Stomach (tissue), 4 donors: Measurements from ENCODE around the gene RERE.

Source experiments
- EP300 ChIP-seq: sonication (generic); formaldehyde crosslinking; IDR thresholded peaks from one replicate; pipeline ENCODE4 v1.6.1; 2017; ENCODE audit warnings: antibody characterized with exemption
- POLR2A ChIP-seq, 4 donors: fragments of 450-650 bp; IDR thresholded peaks; one replicate each; pipeline ENCODE4 v1.6.1; 2016; ENCODE audit warnings: antibody characterized with exemption in 4 of 4, control low read depth in 2 of 4, mild to moderate bottlenecking in 1 of 4, moderate library complexity in 1 of 4
- POLR2AphosphoS5 ChIP-seq, 3 donors: sonication (generic); formaldehyde crosslinking; IDR thresholded peaks; one replicate each; pipeline ENCODE4 v1.6.1; 2016; ENCODE audit warnings: antibody characterized with exemption in 3 of 3
- TF ChIP-seq, protein P1 (sequence below), 7 experiments: fragments of 450-650 bp in 4 of 7; fragments of 200-600 bp in 3 of 7; sonication (generic) in 3 of 7; IDR thresholded peaks; one replicate each; pipeline ENCODE4 v1.5.1; 2016 to 2019; ENCODE audit warnings: antibody characterized with exemption in 7 of 7, control low read depth in 2 of 7, mild to moderate bottlenecking in 1 of 7

- TF ChIP-seq, protein P1, sequence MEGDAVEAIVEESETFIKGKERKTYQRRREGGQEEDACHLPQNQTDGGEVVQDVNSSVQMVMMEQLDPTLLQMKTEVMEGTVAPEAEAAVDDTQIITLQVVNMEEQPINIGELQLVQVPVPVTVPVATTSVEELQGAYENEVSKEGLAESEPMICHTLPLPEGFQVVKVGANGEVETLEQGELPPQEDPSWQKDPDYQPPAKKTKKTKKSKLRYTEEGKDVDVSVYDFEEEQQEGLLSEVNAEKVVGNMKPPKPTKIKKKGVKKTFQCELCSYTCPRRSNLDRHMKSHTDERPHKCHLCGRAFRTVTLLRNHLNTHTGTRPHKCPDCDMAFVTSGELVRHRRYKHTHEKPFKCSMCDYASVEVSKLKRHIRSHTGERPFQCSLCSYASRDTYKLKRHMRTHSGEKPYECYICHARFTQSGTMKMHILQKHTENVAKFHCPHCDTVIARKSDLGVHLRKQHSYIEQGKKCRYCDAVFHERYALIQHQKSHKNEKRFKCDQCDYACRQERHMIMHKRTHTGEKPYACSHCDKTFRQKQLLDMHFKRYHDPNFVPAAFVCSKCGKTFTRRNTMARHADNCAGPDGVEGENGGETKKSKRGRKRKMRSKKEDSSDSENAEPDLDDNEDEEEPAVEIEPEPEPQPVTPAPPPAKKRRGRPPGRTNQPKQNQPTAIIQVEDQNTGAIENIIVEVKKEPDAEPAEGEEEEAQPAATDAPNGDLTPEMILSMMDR (IDR thresholded peaks at IDR 0.05): no peak
- TF ChIP-seq POLR2AphosphoS5 (IDR thresholded peaks at IDR 0.05) (peak; percentile 62 to 91 (median 65)), POLR2A (IDR thresholded peaks at IDR 0.05) (no peak), EP300 (peak; percentile 65)
Observed at GRCh38 chr1:8396786-8397406, 420.5 kb downstream of the RERE start.
